UCSD-AML1 (cell line): ENCODE data around the gene AJUBA.
A peak's percentile ranks its signal among the peaks of the same experiment; 100 is the strongest.
"Not testable (repeated sequence)": the region's sequence is repeated elsewhere in the genome, so short reads cannot be mapped to it uniquely, and the experiment has no call there.

Experiments
- DNase-seq: peaks from one replicate; lab custom pipeline; 2025; ENCODE audit not compliant: unreplicated experiment; lab: John Stamatoyannopoulos, UW

AJUBA gene

DNA sequence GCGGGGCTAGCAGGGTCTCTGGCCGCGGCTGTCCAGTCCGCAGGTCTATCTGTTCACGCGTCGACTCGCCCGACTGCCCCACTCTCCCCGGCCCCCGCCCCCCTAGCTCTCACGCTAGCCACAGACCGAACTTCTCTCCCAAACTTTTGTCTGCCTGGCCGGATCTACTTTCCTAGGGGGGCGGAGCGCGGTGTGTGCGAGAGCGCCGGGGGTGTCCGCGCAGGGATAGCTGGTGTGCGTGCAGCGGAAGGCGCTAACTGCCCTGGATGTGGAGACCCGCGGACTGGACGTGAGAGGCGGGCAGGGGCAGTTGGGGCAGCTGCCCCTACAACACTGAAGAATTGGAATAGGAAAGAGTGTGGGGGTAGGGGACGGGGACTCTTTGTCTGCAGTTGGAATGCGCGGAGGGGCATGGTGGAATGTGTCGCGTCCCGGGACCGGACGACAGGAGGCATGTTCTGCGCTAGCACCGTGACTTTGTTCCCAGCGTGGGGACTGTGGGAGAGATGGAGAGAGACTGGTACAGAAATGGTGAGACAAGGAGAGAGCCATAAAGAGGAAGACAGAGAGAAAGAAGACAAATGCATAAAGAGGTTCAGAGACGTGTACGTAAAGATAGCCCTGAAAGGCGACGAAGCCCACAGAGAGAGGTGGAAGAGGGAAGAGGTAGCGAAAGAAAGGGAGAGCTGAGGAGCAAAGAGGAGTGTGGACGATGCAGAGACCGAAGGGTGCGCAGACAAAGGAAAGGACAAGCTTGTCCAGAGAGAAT is at the start of gene AJUBA:
AJUBA (minus strand) TSS at position 75 of the 769 bp plus-strand sequence. CDS start 285 bp downstream, outside the sequence.
- peak; percentile 88 for DNase-seq

GRCh38 chr14:23030936-23031335 is 48.6 kb upstream of the AJUBA start:
- no peak for DNase-seq

GRCh38 chr14:23028799-23029198 is 46.4 kb upstream of the AJUBA start:
- DNase-seq = no peak

GRCh38 chr14:23025151-23025814 is 42.9 kb upstream of the AJUBA start:
- no peak for DNase-seq

GRCh38 chr14:23024612-23025075 is 42.3 kb upstream of the AJUBA start:
- no peak for DNase-seq

DNA sequence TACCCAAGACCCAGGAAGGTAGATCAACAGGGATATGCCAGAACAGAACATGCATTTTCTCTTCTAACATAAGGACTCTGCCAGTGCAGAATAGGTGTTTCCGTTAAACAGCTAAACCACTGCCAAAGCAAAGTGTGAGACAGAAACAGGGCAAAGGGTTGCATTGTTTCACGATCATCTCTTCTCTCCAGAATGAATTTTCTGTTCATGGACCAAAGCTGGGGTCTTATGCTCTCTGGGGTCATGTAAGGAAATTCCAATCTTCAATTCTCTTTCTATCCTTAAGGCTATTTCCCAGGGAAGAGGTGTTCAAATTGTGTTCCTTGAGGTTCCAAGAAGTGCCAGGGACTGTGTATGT is 41.4 kb upstream of the AJUBA start:
- no peak for DNase-seq

- no peak for DNase-seq
These were observed 40.9 kb upstream of the AJUBA start for GRCh38 chr14:23023022-23023794.

GRCh38 chr14:23021889-23022442 is 39.6 kb upstream of the AJUBA start:
- no peak for DNase-seq

GRCh38 chr14:23021434-23021833 is 39.1 kb upstream of the AJUBA start:
- no peak for DNase-seq

DNA sequence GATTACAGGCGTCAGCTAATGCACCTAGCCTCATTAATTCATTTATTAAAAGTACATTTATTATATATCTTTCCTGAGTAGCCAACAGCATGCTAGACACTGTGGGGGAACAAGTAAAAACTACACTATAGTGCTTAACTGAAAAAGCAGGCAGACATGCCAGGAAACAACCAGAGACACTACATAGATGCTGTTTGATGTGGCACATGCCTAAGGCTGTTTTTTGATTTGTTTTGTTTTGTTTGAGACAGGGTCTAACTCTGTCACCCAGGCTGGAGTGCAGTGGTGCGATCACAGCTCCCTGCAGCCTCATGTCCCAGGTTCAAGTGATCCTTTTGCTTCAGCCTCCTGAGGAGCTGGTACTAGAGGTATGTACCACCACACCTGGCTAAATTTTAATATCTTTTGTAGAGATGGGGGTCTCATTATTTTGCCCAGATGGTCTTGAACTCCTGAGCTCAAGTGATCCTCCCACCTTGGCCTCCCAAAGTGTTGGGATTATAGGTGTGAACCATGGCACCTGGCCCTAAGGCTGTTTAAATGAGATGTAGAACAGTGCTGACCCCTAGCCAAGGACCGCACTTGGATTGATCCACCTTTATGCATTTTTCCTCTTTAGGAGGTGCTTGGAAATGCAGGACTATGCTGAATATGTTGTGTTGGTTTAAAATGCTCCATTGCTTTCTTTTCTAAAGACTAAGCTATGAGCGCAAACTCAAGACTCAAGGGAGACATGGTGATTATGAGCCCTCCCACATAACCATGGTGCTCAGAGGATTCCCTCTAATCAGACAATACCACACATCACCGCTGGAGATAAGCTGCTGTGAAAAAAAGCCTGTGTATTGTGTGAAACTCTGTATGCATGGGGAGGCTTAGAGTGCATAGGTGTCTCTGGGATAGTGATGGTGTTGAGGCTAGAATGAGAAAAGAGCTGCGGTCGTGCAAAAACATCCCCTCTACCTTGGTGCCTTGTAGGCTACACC is 38.1 kb upstream of the AJUBA start:
- no peak for DNase-seq

DNA sequence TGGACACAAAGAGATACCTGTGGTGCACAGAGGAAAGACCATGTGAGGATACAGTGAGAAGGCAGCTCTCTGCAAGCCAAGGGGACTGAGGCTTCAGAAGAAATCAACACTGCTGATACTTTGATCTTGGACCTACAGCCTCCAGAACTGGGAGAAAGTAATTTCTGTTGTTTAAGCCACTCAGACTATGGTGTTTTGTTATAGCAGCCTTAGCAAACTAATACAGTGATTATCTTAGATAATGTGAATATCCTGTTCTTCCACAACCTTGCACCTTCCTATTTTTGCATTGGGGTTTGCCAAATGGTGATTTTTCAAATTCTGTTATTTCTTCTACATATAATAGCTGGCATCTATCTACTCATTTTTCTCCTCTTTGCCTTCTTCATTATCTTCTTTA is 35.8 kb upstream of the AJUBA start:
- DNase-seq = no peak

DNA sequence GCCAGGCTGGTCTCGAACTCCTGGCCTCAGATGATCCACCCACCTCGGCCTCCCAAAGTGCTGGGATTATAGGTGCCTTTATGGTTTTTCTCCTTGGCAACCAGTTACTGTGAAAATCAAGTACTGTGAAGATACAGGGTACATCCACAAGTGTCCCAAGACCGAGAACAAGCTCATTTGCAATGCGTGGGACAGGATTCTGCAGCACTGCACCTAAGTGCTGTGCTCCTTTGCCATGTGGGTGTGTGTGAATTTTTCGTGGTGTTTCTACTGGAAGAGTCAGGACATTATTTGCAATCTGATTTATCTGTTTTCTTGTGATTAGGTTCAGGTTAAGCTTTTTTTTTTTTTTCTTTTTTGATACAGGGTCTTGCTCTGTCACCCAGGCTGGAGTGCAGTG is 34.7 kb upstream of the AJUBA start:
- no peak for DNase-seq

DNA sequence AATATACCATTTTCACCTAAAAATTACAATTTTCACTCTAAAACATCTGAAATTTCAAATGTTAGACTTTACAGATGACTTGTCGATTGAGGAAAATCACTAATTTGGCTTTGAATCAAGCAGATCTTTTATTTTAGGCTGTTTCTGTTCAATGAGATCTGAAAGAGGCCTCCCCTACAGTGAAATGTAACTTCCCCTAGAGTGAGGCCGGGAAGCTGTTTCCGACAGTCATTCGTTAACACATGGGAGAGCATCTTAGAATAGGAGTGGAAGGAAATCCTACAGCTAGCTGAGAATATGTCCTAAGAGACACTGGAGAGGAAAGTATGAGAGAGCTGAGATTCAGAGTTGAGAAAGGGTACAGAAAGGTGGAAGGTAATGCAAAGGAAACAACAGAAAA is 33.3 kb upstream of the AJUBA start:
- no peak for DNase-seq

DNA sequence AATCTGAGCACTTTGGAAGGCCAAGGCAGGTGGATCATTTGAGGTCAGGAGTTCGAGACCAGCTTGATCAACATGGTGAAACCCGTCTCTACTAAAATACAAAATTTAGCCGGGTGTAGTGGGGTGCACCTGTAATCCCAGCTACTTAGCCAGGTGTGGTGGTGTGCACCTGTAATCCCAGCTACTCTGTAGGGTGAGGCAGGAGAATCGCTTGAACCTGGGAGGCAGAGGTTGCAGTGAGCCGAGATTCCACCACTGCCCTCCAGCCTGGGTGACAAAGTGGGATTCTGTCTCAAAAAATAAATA is 31.4 kb upstream of the AJUBA start:
- DNase-seq = not testable (repeated sequence)

GRCh38 chr14:23013054-23013748 is 30.9 kb upstream of the AJUBA start:
- DNase-seq = no peak

DNA sequence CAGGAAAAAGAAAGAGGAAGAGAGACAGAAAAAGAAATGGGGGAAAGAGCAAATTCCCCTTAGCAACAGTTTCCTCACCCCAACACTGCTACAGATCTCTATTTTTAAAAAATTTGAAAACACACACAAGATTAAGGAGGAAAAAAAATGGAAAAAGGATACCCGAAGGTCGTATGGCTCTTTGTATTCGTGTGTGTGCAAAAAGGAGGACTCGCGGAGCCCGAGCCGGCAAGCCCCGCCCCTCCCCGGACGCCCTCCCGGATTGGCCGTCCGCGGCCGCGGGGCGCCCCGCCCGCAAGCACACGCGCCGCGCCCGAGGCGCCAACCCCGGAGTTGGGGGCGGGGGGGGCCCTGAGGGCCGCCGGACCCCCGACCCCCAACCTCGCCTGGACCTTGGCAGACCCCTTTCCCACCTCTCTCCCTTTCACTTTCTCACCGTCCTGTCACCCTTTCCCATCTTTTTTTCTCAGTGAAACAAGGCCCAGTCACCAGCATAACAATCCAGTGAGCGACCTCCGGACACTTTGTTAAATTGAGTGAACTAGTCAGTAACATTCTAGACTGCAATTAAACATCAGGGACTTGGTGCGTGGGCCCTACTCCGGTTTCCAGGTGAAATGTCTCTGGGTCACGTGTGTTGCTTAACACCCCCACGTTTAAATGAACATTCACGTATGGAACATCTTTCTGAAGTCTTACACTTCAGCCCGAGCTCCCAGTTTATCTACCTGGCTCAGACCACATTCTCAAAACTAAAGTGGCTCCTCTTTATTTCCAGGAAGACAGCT is 27.8 kb upstream of the AJUBA start, which contains the start of gene C14orf93:
C14orf93 (minus strand) TSS at position 205 of the 788 bp plus-strand sequence. CDS start 11,120 bp downstream, outside the sequence.
- peak; percentile 78 for DNase-seq

- DNase-seq = no peak
These were observed 27.2 kb upstream of the AJUBA start for GRCh38 chr14:23009483-23009938.

- no peak for DNase-seq
These were observed 26.5 kb upstream of the AJUBA start for GRCh38 chr14:23008831-23009230.
